ENCODE results near the gene RAB11FIP5. TPM values are rescaled to one million over a fixed set of nuclear protein-coding genes. Genes with fewer than 3 reads are reported as not detected.

RAB11FIP5 gene
- total and polyA plus RNA-seq, 2 of the 4 experiments (the other 2 are of a cell fraction): 21.5 to 34.5 TPM

DNA sequence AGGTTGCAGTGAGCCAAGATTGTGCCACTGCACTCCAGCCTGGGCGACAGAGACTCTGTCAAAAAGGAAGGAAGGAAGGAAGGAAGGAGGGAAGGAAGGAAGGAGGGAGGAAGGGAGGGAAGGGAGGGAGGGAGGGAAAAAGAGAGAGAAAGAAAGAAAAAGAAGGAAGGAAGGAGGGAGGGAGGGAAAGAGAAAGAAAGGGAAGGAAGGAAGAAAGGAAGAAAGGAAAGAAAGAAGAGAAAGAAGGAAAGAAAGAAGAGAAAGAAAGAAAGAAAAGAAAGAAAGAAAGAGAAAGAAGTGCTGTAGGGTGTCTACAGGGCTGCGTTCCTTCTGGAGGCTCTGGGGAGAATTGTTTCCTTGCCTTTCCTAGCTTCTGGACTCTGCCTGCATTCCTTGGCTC is 22.5 kb upstream of the RAB11FIP5 start:
- in situ Hi-C loops (cut with MboI; ENCODE audit: low sequenced_read_pairs): no loop called here

More for the DNA sequence above, 22.5 kb upstream of the RAB11FIP5 start:
- peaks cover 8% of the 10 kb centered on the region for H3K27me3 ChIP-seq (ENCODE audit: control insufficient read depth, insufficient read depth, low read length)
- H2BK120ac ChIP-seq (ENCODE audit: low read depth, low read length): no peak overlapping the region
- H2AFZ ChIP-seq (replicated peaks; ENCODE audit: low read length, poor library complexity): no peak overlapping the region
- H2AK9ac ChIP-seq (replicated peaks; ENCODE audit: low read depth, low read length, poor library complexity): no peak overlapping the region
- H3K56ac ChIP-seq (ENCODE audit: extremely low read depth, insufficient read depth, low read length): no peak overlapping the region
- no peaks in the 10 kb centered on the region for H3K36me3 ChIP-seq (ENCODE audit: control insufficient read depth, insufficient read depth, low read length)
- H3K79me1 ChIP-seq (ENCODE audit: low read depth in 1 of 2, low read length in 2 of 2): no peaks in the 10 kb centered on the region
- H4K91ac ChIP-seq (ENCODE audit: insufficient read depth, low read depth, low read length): no peak overlapping the region
- H2BK20ac ChIP-seq (ENCODE audit: low read depth, low read length): no peak overlapping the region
- ChIA-PET POLR2A (ENCODE audit: unreplicated experiment) (no interaction called here), CTCF (no interaction called here)
- 67% methylated on average over 1 of the region's 2 CpGs; no CpG with 5 or more reads in 1 of the 2 experiments for WGBS, 2 experiments (ENCODE audit: extremely low coverage in 2 of 2, insufficient read length in 1 of 2)
- no peak overlapping the region for H4K8ac ChIP-seq (ENCODE audit: low read depth in 2 of 2, low read length in 2 of 2)
- H2BK5ac ChIP-seq (ENCODE audit: low read depth, low read length, poor library complexity, severe bottlenecking): no peak overlapping the region
- H3K9ac ChIP-seq (ENCODE audit: low read depth, low read length): no peak overlapping the region
- no peak overlapping the region for H4K5ac ChIP-seq (ENCODE audit: low read depth, low read length)
- H3K14ac ChIP-seq (replicated peaks; ENCODE audit: low read depth, low read length): no peak overlapping the region
- no peaks in the 10 kb centered on the region for H3K4me1 ChIP-seq (ENCODE audit: control insufficient read depth, insufficient read depth, low read length)
- H3K23ac ChIP-seq (ENCODE audit: low read depth, low read length): no peak overlapping the region
- no peak overlapping the region for H3K4me3 ChIP-seq (ENCODE audit: insufficient read depth, low read depth, low read length)
- dilution Hi-C loops (cut with HindIII; ENCODE audit: low sequenced_read_pairs, unreplicated experiment): no loop called here
- no peaks in the 10 kb centered on the region for H3K9me1 ChIP-seq (ENCODE audit: insufficient read depth, low read length)
- no peak overlapping the region for H2AK5ac ChIP-seq (ENCODE audit: low read depth, low read length)
- H3K4me2 ChIP-seq (ENCODE audit: low read depth, low read length): no peak overlapping the region
- H3K27ac ChIP-seq (ENCODE audit: insufficient read depth, low read length): no peak overlapping the region
- H3K4ac ChIP-seq (ENCODE audit: low read depth, low read length): no peak overlapping the region
- ATAC-seq (ENCODE audit: low read depth): no peak
- no peaks in the 10 kb centered on the region for H4K20me1 ChIP-seq (ENCODE audit: insufficient read depth, low read length)
- intact Hi-C loops (cut with micrococcal nuclease): no loop called here
- BruUV-seq (replicated peaks): no TSS peak
- H3K9me3 ChIP-seq (ENCODE audit: control insufficient read depth, insufficient read depth, low read length): peaks cover 4% of the 10 kb centered on the region; the same call in 1 of the 2 replicates
- H2BK15ac ChIP-seq (ENCODE audit: low read depth, low read length): no peak overlapping the region
- H3K18ac ChIP-seq (ENCODE audit: low read depth, low read length): no peak overlapping the region
- TF ChIP-seq RAD21 (IDR thresholded peaks at IDR 0.05; ENCODE audit: low read length): no peak
- TF ChIP-seq, protein P1, sequence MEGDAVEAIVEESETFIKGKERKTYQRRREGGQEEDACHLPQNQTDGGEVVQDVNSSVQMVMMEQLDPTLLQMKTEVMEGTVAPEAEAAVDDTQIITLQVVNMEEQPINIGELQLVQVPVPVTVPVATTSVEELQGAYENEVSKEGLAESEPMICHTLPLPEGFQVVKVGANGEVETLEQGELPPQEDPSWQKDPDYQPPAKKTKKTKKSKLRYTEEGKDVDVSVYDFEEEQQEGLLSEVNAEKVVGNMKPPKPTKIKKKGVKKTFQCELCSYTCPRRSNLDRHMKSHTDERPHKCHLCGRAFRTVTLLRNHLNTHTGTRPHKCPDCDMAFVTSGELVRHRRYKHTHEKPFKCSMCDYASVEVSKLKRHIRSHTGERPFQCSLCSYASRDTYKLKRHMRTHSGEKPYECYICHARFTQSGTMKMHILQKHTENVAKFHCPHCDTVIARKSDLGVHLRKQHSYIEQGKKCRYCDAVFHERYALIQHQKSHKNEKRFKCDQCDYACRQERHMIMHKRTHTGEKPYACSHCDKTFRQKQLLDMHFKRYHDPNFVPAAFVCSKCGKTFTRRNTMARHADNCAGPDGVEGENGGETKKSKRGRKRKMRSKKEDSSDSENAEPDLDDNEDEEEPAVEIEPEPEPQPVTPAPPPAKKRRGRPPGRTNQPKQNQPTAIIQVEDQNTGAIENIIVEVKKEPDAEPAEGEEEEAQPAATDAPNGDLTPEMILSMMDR (conservative IDR thresholded peaks at IDR 0.05; ENCODE audit: low read depth, low read length): no peak
- no peak for TF ChIP-seq CHD1 (IDR thresholded peaks at IDR 0.05; ENCODE audit: low read depth, low read length)
- TF ChIP-seq POLR2A (IDR thresholded peaks at IDR 0.05; ENCODE audit: low read depth, low read length): no peak
- no peak for TF ChIP-seq MAZ (IDR thresholded peaks at IDR 0.05; ENCODE audit: borderline replicate concordance, low read depth, low read length)
- TF ChIP-seq MAFK (IDR thresholded peaks at IDR 0.05; ENCODE audit: low read depth, low read length): no peak
- no peak for TF ChIP-seq FOS (IDR thresholded peaks at IDR 0.05; ENCODE audit: low read depth, low read length)
- no peak for TF ChIP-seq SMC3 (IDR thresholded peaks at IDR 0.05; ENCODE audit: low read depth, low read length)
- TF ChIP-seq CEBPB (IDR thresholded peaks at IDR 0.05; ENCODE audit: low read depth, low read length): no peak
- TF ChIP-seq RFX5 (IDR thresholded peaks at IDR 0.05; ENCODE audit: low read depth, low read length): no peak
- TF ChIP-seq, protein P2, sequence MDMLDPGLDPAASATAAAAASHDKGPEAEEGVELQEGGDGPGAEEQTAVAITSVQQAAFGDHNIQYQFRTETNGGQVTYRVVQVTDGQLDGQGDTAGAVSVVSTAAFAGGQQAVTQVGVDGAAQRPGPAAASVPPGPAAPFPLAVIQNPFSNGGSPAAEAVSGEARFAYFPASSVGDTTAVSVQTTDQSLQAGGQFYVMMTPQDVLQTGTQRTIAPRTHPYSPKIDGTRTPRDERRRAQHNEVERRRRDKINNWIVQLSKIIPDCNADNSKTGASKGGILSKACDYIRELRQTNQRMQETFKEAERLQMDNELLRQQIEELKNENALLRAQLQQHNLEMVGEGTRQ (IDR thresholded peaks at IDR 0.05; ENCODE audit: low read depth, low read length): no peak
- no peak for TF ChIP-seq MXI1 (IDR thresholded peaks at IDR 0.05; ENCODE audit: borderline replicate concordance, low read depth, low read length)
- TF ChIP-seq BHLHE40 (IDR thresholded peaks at IDR 0.05; ENCODE audit: low read depth, low read length): no peak
- no peak for TF ChIP-seq NFE2L2 (IDR thresholded peaks at IDR 0.05; ENCODE audit: low read depth, low read length)
- TF ChIP-seq RCOR1 (IDR thresholded peaks at IDR 0.05; ENCODE audit: insufficient replicate concordance, low read length): no peak
- DNase-seq: no peak
